Measurements from ENCODE around the gene PCA3.

DNA sequence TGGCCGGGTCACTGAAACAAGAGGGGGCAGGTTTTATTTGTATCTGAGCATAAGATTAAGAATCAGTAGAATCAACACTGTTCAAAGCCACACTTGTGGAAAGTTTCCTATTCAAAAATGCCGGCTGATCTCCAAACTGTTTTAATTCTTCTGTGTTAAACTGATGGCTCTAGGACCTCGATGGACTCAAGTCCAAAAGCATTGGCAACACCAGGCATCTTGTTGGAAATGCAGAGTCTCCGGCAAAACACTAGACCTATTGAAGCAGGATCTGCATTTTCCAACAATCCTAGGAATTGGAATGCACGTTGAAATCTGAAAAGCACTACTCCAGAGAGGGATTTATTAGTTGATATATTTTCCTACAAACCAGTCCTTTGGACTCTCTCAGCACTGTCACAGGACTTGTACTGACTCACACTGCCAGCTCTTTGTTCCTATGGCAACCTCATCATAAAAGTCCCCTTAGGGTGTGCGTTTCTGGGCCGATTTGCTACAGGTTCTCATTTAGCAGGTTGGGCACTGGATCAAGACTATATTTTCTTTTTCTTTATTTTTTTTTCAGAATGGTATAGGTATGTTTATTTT lies 48.1 kb upstream of the PCA3 start:
- no peak for TF ChIP-seq POLR2A (IDR thresholded peaks at IDR 0.05)
- TF ChIP-seq, protein P1, sequence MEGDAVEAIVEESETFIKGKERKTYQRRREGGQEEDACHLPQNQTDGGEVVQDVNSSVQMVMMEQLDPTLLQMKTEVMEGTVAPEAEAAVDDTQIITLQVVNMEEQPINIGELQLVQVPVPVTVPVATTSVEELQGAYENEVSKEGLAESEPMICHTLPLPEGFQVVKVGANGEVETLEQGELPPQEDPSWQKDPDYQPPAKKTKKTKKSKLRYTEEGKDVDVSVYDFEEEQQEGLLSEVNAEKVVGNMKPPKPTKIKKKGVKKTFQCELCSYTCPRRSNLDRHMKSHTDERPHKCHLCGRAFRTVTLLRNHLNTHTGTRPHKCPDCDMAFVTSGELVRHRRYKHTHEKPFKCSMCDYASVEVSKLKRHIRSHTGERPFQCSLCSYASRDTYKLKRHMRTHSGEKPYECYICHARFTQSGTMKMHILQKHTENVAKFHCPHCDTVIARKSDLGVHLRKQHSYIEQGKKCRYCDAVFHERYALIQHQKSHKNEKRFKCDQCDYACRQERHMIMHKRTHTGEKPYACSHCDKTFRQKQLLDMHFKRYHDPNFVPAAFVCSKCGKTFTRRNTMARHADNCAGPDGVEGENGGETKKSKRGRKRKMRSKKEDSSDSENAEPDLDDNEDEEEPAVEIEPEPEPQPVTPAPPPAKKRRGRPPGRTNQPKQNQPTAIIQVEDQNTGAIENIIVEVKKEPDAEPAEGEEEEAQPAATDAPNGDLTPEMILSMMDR (IDR thresholded peaks at IDR 0.05): no peak
